HepG2 (cell line): Measurements from ENCODE around the gene TMEM120A. TPM values are rescaled to one million over a fixed set of nuclear protein-coding genes. Genes with fewer than 3 reads are reported as not detected.

Experiments used
- ATF2 ChIP-seq: sonication (generic); formaldehyde crosslinking; IDR thresholded peaks from 2 replicates; pipeline ENCODE4 v1.4.0; 2020; ENCODE audit warnings: missing genetic modification reagents
- BRD4 ChIP-seq: sonication (generic); formaldehyde crosslinking; IDR thresholded peaks from 2 replicates; pipeline ENCODE4 v1.4.0; 2020; ENCODE audit warnings: missing genetic modification reagents
- CCAR2 ChIP-seq: fragments of 200-400 bp; formaldehyde crosslinking; optimal IDR thresholded peaks from 2 replicates; pipeline ENCODE3; 2018; ENCODE audit warnings: low read depth, mild to moderate bottlenecking, low read length, moderate library complexity
- DMTF1 ChIP-seq: sonication (generic); formaldehyde crosslinking; IDR thresholded peaks from 2 replicates; pipeline ENCODE4 v1.4.0; 2020; ENCODE audit warnings: mild to moderate bottlenecking, missing genetic modification reagents
- PRPF4 ChIP-seq: fragments of 200-400 bp; formaldehyde crosslinking; IDR thresholded peaks from 2 replicates; pipeline ENCODE4 v1.6.1; 2016; ENCODE audit warnings: low read length, low read depth; ENCODE audit not compliant: poor library complexity, severe bottlenecking
- RNF219 ChIP-seq: sonication (generic); formaldehyde crosslinking; IDR thresholded peaks from 2 replicates; pipeline ENCODE4 v1.5.0; 2020; ENCODE audit warnings: mild to moderate bottlenecking, missing genetic modification reagents
- TERF1 ChIP-seq: sonication (generic); formaldehyde crosslinking; IDR thresholded peaks from 2 replicates; pipeline ENCODE4 v1.8.0; 2022; ENCODE audit warnings: mild to moderate bottlenecking, missing genetic modification reagents, moderate library complexity
- ZNF205 ChIP-seq: IDR thresholded peaks from 2 replicates; pipeline ENCODE4 v1.6.1; 2018; ENCODE audit warnings: missing biosample characterization, missing genetic modification reagents
- ZNF333 ChIP-seq: sonication (generic); formaldehyde crosslinking; IDR thresholded peaks from 2 replicates; pipeline ENCODE4 v1.4.0; 2020; ENCODE audit warnings: mild to moderate bottlenecking, missing genetic modification reagents, borderline replicate concordance
- ZNF382 ChIP-seq: sonication (generic); formaldehyde crosslinking; IDR thresholded peaks from 2 replicates; pipeline ENCODE4 v1.5.0; 2020; ENCODE audit warnings: missing genetic modification reagents, mild to moderate bottlenecking, borderline replicate concordance
- ZNF407 ChIP-seq: sonication (generic); formaldehyde crosslinking; IDR thresholded peaks from one replicate; pipeline ENCODE4 v1.5.1; 2020; ENCODE audit warnings: mild to moderate bottlenecking, missing genetic modification reagents; ENCODE audit errors: not compliant biosample characterization
- ZNF543 ChIP-seq: sonication (generic); formaldehyde crosslinking; IDR thresholded peaks from 2 replicates; pipeline ENCODE4 v1.4.0; 2020; ENCODE audit warnings: mild to moderate bottlenecking, missing genetic modification reagents
- polyA plus RNA-seq, 8 experiments: library from polyadenylated mRNA; depleted of rRNA in 3 of 8; stranded (reverse) in 7 of 8; unstranded in 1 of 8; fragments of >200 nt; fragmentation: Illumina TruSeq in 4 of 8; extraction: Trizol in 4 of 8; gene quantifications; 2 replicates each; pipeline versions ENCODE4 v1.2.1 to v1.2.3, GENCODE V29; 2011 to 2016; ENCODE audit warnings: low read depth in 4 of 8, missing spikeins in 1 of 8, mixed read lengths in 1 of 8; ENCODE audit not compliant: insufficient read depth in 1 of 8
- total RNA-seq, 5 experiments: library from RNA; depleted of rRNA; stranded (reverse); fragments of >200 nt; fragmentation: Illumina TruSeq; extraction: Trizol; gene quantifications; 2 replicates each; pipeline ENCODE4 v1.2.3, GENCODE V29; 2016; ENCODE audit warnings: low read depth in 1 of 5

The TMEM120A gene
- total and polyA plus RNA-seq, 2 of the 13 experiments (the other 11 are each of a cell fraction or from before 2014, with no cell fraction given), result 40.3 to 102 TPM

- TF ChIP-seq BRD4 (CRISPR knock-in tag) (no peak), ATF2 (CRISPR knock-in tag) (0 out of 2 replicates have a peak, but pooled peaks have one; percentile 29), RNF219 (CRISPR knock-in tag) (no peak), CCAR2 (no peak), ZNF407 (CRISPR knock-in tag) (no peak), PRPF4 (no peak), ZNF333 (no peak), ZNF205 (CRISPR knock-in tag) (no peak; the same call in 1 of the 2 replicates), DMTF1 (CRISPR knock-in tag) (no peak), ZNF543 (CRISPR knock-in tag) (no peak; the same call in 1 of the 2 replicates), TERF1 (CRISPR knock-in tag) (no peak), ZNF382 (CRISPR knock-in tag) (no peak)
Observed at GRCh38 chr7:75962607-75963380, 31.6 kb downstream of the TMEM120A start (continued).
